Upper lobe of right lung (tissue), 1 donor: ENCODE measurements around the gene TENM4. TPM values are rescaled to one million over a fixed set of nuclear protein-coding genes. Genes with fewer than 3 reads are reported as not detected.

Source experiments
- ATAC-seq: fragments of 200-7000 bp; cut with Tn5 transposase; one replicate; pipeline ENCODE4 v1.9.1; 2020; ENCODE audit warnings: mild to moderate bottlenecking, moderate library complexity
- DNase-seq: peaks from one replicate; pipeline ENCODE4 v3.0.0-alpha.2; 2020
- H3K27ac ChIP-seq: fragments of 200-600 bp; one replicate; pipeline ENCODE4 v1.8.0; 2022
- H3K27me3 ChIP-seq: fragments of 200-600 bp; one replicate; pipeline ENCODE4 v1.8.0; 2022; ENCODE audit warnings: mild to moderate bottlenecking
- H3K36me3 ChIP-seq: fragments of 200-600 bp; one replicate; pipeline ENCODE4 v1.8.0; 2022
- H3K4me1 ChIP-seq: fragments of 200-600 bp; one replicate; pipeline ENCODE4 v1.8.0; 2022
- H3K4me3 ChIP-seq: fragments of 200-600 bp; one replicate; pipeline ENCODE4 v1.8.0; 2022; ENCODE audit warnings: mild to moderate bottlenecking
- H3K9me3 ChIP-seq: fragments of 200-600 bp; one replicate; pipeline ENCODE4 v1.8.0; 2022
- CTCF ChIP-seq: fragments of 200-600 bp; IDR thresholded peaks from one replicate; pipeline ENCODE4 v1.8.0; 2022; ENCODE audit warnings: antibody characterized with exemption
- intact Hi-C: fragments of 100-400 bp; cut with DNase I; formaldehyde crosslinking; loops from one replicate; pipeline ENCODE4 v1.11.0; 2022
- total RNA-seq: library from RNA; stranded (reverse); fragmentation: NEBNext Ultra II Directional; extraction: Animal tissue kit (Norgen Biotek cat#: 25700); gene quantifications from one replicate; pipeline ENCODE4 v1.2.1, GENCODE V29; 2021
- donor health status: DM: no; HTN: yes; CAD: no; lungs with severe emphysema.

The TENM4 gene
- total RNA-seq, 1 donor from 2014 or later, result 4.3 TPM

- intact Hi-C loops, result no loop called here
- Histone ChIP-seq H3K4me1 (no peaks in the 10 kb centered on the region), H3K4me3 (no peak overlapping the region), H3K36me3 (no peaks in the 10 kb centered on the region), H3K9me3 (no peaks in the 10 kb centered on the region), H3K27me3 (no peaks in the 10 kb centered on the region), H3K27ac (no peak overlapping the region)
- no peak for DNase-seq
- no peak for TF ChIP-seq CTCF
- ATAC-seq, result no peak
These were observed 273.2 kb downstream of the TENM4 start for GRCh38 chr11:79167510-79168188.

GRCh38 chr11:79165908-79166307 is 274.9 kb downstream of the TENM4 start:
- ATAC-seq, result no peak
- H3K9me3 ChIP-seq, result no peaks in the 10 kb centered on the region

GRCh38 chr11:79160791-79161403 is 279.9 kb downstream of the TENM4 start:
- H3K4me3 ChIP-seq, result no peak overlapping the region
- no peak for ATAC-seq
- no peaks in the 10 kb centered on the region for H3K9me3 ChIP-seq
- peak; percentile 21 for TF ChIP-seq CTCF
- no peaks in the 10 kb centered on the region for H3K4me1 ChIP-seq
- DNase-seq, result no peak
- H3K27me3 ChIP-seq, result no peaks in the 10 kb centered on the region
- H3K36me3 ChIP-seq, result no peaks in the 10 kb centered on the region
- intact Hi-C loops, result no loop called here
- no peak overlapping the region for H3K27ac ChIP-seq

More at GRCh38 chr11:79165908-79166307, 274.9 kb downstream of the TENM4 start:
- no peak overlapping the region for H3K27ac ChIP-seq
- H3K27me3 ChIP-seq, result no peaks in the 10 kb centered on the region
- H3K36me3 ChIP-seq, result no peaks in the 10 kb centered on the region
- intact Hi-C loops, result no loop called here
- no peaks in the 10 kb centered on the region for H3K4me1 ChIP-seq
- TF ChIP-seq CTCF, result no peak
- no peak overlapping the region for H3K4me3 ChIP-seq
- DNase-seq, result no peak

GRCh38 chr11:79159657-79160450 is 281.0 kb downstream of the TENM4 start:
- DNase-seq (no peak), ATAC-seq (no peak)
- H3K27ac ChIP-seq, result no peak overlapping the region
- no peaks in the 10 kb centered on the region for H3K27me3 ChIP-seq
- no peak for TF ChIP-seq CTCF
- no peak overlapping the region for H3K4me3 ChIP-seq
- no peaks in the 10 kb centered on the region for H3K36me3 ChIP-seq
- no peaks in the 10 kb centered on the region for H3K9me3 ChIP-seq
- intact Hi-C loops, result no loop called here
- no peaks in the 10 kb centered on the region for H3K4me1 ChIP-seq

- DNase-seq (no peak), ATAC-seq (no peak)
- intact Hi-C loops, result no loop called here
- Histone ChIP-seq H3K27ac (no peak overlapping the region), H3K4me1 (no peaks in the 10 kb centered on the region), H3K9me3 (no peaks in the 10 kb centered on the region), H3K36me3 (no peaks in the 10 kb centered on the region), H3K4me3 (no peak overlapping the region), H3K27me3 (no peaks in the 10 kb centered on the region)
- no peak for TF ChIP-seq CTCF
These were observed 283.1 kb downstream of the TENM4 start for GRCh38 chr11:79157738-79158137.
